Measurements from ENCODE around the gene RGS7. TPM values are rescaled to one million over a fixed set of nuclear protein-coding genes. Genes with fewer than 3 reads are reported as not detected.
"Not testable (repeated sequence)": the region's sequence is repeated elsewhere in the genome, so short reads cannot be mapped to it uniquely, and the experiment has no call there.

The RGS7 gene
- polyA plus RNA-seq, 3 donors from 2014 or later = not detected

GRCh38 chr1:241323514-241324195 lies 33.4 kb downstream of the RGS7 start:
- peaks cover 0 to 1% (median 0%) of the 10 kb centered on the region in 3 donors for H3K27me3 Mint-ChIP-seq (ENCODE audit: low read depth in 3 of 3)
- H3K4me3 Mint-ChIP-seq = no peak overlapping the region
- H3K27ac Mint-ChIP-seq = no peak overlapping the region
- H3K9me3 Mint-ChIP-seq = peaks cover 0 to 11% (median 6%) of the 10 kb centered on the region in 6 donors
- DNase-seq = no peak
- no peaks in the 10 kb centered on the region for H3K4me1 Mint-ChIP-seq
- no peaks in the 10 kb centered on the region for H3K36me3 Mint-ChIP-seq

DNA sequence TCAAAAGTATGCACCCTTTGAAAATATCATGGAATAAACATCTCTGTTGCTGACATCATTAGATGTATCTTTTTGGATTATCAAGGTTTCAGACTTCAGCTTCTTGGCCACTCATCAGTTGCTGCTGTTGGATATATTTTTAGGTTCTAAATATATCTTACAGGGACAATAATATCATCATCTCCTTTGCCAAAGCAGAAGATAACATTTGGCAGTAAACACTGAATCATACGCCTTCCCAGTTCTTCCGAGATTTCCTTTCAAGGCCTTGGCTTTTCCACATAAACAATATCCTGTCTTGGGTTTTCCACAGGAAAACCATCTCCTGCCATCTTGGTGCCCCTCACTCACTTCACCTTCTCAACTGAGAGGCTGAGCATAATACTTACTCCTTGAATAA lies 39.3 kb downstream of the RGS7 start:
- no peak overlapping the region for H3K4me3 Mint-ChIP-seq
- H3K4me1 Mint-ChIP-seq = no peaks in the 10 kb centered on the region
- DNase-seq = no peak
- peaks cover 0 to 9% (median 4%) of the 10 kb centered on the region in 6 donors for H3K9me3 Mint-ChIP-seq
- H3K36me3 Mint-ChIP-seq = no peaks in the 10 kb centered on the region
- H3K27me3 Mint-ChIP-seq (ENCODE audit: low read depth in 3 of 3) = peaks cover 0 to 1% (median 0%) of the 10 kb centered on the region in 3 donors
- H3K27ac Mint-ChIP-seq = no peak overlapping the region

GRCh38 chr1:241316372-241316771 lies 40.6 kb downstream of the RGS7 start:
- Mint-ChIP-seq H3K27me3 (ENCODE audit: low read depth in 3 of 3) (no peaks in the 10 kb centered on the region), H3K27ac (no peak overlapping the region), H3K9me3 (peaks cover 0 to 7% (median 4%) of the 10 kb centered on the region in 6 donors), H3K4me1 (no peaks in the 10 kb centered on the region), H3K36me3 (no peaks in the 10 kb centered on the region), H3K4me3 (no peak overlapping the region)
- no peak for DNase-seq

- Mint-ChIP-seq H3K9me3 (peaks cover 0 to 7% (median 3%) of the 10 kb centered on the region in 6 donors), H3K27ac (no peak overlapping the region)
Observed at GRCh38 chr1:241311056-241311746, 45.8 kb downstream of the RGS7 start.

DNA sequence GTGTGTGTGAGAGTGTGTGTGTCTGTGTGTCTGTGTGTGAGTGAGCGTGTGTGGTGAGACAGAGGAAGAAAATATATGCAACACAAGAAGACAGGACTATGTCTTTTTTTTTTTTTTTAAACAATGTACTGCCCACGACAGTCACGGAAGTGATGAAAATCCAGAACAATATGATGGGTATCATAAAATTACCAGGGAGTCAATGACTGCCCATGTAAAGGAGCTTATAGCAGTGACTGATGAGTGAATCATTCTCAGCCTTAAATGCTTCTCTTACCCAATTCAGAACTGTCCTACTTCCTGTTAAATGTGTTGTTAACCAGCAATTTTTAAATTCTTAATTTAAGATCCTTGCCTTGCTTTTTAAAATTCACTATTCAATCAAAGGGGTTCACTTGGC lies 46.6 kb downstream of the RGS7 start:
- Mint-ChIP-seq H3K27ac (no peak overlapping the region), H3K27me3 (ENCODE audit: low read depth in 3 of 3) (peaks cover 0 to 3% (median 0%) of the 10 kb centered on the region in 3 donors), H3K4me3 (no peak overlapping the region), H3K9me3 (peaks cover 0 to 7% (median 3%) of the 10 kb centered on the region in 6 donors), H3K4me1 (no peaks in the 10 kb centered on the region), H3K36me3 (no peaks in the 10 kb centered on the region)
- DNase-seq = no peak

More at GRCh38 chr1:241311056-241311746, 45.8 kb downstream of the RGS7 start:
- Mint-ChIP-seq H3K36me3 (no peaks in the 10 kb centered on the region), H3K4me3 (no peak overlapping the region), H3K4me1 (no peaks in the 10 kb centered on the region), H3K27me3 (ENCODE audit: low read depth in 3 of 3) (peaks cover 0 to 3% (median 0%) of the 10 kb centered on the region in 3 donors)
- no peak for DNase-seq

GRCh38 chr1:241309651-241310050 lies 47.4 kb downstream of the RGS7 start:
- Mint-ChIP-seq H3K27ac (no peak overlapping the region), H3K4me3 (no peak overlapping the region)

GRCh38 chr1:241308471-241308870 lies 48.5 kb downstream of the RGS7 start:
- Mint-ChIP-seq H3K4me3 (no peak overlapping the region), H3K27me3 (ENCODE audit: low read depth in 3 of 3) (peaks cover 0 to 3% (median 0%) of the 10 kb centered on the region in 3 donors), H3K4me1 (no peaks in the 10 kb centered on the region), H3K27ac (no peak overlapping the region), H3K9me3 (peaks cover 0 to 13% (median 11%) of the 10 kb centered on the region in 6 donors), H3K36me3 (no peaks in the 10 kb centered on the region)
- DNase-seq = no peak

More at GRCh38 chr1:241309651-241310050, 47.4 kb downstream of the RGS7 start:
- H3K9me3 Mint-ChIP-seq = peaks cover 1 to 12% (median 5%) of the 10 kb centered on the region in 6 donors
- no peaks in the 10 kb centered on the region for H3K4me1 Mint-ChIP-seq
- peaks cover 0 to 3% (median 0%) of the 10 kb centered on the region in 3 donors for H3K27me3 Mint-ChIP-seq (ENCODE audit: low read depth in 3 of 3)
- DNase-seq = no peak
- no peaks in the 10 kb centered on the region for H3K36me3 Mint-ChIP-seq

DNA sequence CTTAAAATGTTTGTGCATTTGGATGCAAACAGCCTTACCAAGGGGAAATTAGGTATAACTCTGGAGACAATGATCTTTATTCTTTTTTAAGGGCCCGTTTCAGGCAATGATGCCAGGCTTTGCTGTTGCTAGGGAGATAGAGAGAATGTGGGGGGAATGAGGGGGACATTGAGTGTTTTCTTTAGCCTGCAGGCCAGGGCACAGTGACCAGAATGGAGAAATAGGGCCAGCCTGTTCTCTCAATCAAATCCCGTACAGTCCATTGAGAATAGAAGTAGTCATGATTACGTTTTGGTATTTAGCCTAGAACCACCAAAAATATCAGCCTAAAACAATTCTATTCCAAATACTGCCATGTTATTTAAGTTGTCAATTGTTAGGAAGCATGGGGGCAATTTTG lies 49.0 kb downstream of the RGS7 start:
- H3K27me3 Mint-ChIP-seq (ENCODE audit: low read depth in 3 of 3) = peaks cover 0 to 3% (median 0%) of the 10 kb centered on the region in 3 donors
- no peaks in the 10 kb centered on the region for H3K4me1 Mint-ChIP-seq
- H3K4me3 Mint-ChIP-seq = no peak overlapping the region
- no peaks in the 10 kb centered on the region for H3K36me3 Mint-ChIP-seq
- H3K27ac Mint-ChIP-seq = no peak overlapping the region
- no peak for DNase-seq
- peaks cover 0 to 17% (median 13%) of the 10 kb centered on the region in 6 donors for H3K9me3 Mint-ChIP-seq

DNA sequence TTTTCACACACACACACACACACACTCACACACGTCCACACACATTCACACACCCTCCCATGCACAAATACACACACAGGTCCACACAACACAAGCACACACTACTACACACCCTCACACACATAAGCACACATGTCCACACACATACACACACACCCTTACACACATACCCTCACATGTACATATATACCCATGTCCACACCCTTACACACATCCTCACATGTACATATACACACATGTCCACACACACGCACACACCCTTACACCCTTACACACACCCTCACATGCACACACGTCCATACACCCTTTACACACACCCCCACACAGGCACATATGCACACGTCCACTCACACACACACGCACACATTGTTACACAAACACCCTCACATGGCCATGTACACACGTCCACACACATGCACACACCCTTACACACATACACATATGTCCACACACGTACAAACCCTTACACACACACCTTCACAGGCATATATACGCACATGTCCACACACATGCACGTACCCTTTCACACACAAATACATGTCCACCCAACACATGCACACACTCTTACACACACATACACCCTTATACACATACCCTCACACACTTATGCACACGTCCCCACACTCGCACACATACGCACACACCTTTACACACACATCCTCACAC lies 50.7 kb downstream of the RGS7 start:
- DNase-seq = no peak
- Mint-ChIP-seq H3K9me3 (peaks cover 0 to 27% (median 18%) of the 10 kb centered on the region in 6 donors), H3K4me1 (no peaks in the 10 kb centered on the region), H3K27me3 (ENCODE audit: low read depth in 3 of 3) (peaks cover 0 to 3% (median 0%) of the 10 kb centered on the region in 3 donors), H3K27ac (no peak overlapping the region), H3K36me3 (no peaks in the 10 kb centered on the region), H3K4me3 (no peak overlapping the region)

DNA sequence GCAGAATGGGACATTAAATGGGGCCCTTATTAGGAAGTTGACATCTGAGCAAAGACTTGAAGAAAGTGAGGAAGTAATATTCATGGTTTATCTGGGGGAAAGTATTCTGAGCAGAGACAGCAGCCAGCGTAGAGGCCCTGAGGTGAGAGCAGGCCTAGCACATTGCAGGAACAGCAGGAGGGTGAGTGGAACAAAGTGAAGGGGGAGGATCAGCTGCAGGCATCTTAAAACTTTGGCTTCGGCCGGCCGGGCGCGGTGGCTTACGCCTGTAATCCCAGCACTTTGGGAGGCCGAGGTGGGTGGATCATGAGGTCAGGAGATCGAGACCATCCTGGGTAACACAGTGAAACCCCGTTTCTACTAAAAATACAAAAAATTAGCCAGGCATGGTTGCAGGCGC lies 55.0 kb downstream of the RGS7 start:
- H3K4me3 Mint-ChIP-seq; H3K36me3 Mint-ChIP-seq; H3K4me1 Mint-ChIP-seq; H3K27ac Mint-ChIP-seq; H3K27me3 Mint-ChIP-seq (ENCODE audit: low read depth in 3 of 3); DNase-seq: not testable (repeated sequence)
- H3K9me3 Mint-ChIP-seq = peaks cover 2 to 54% (median 20%) of the 10 kb centered on the region in 6 donors

GRCh38 chr1:241299347-241299746 lies 57.7 kb downstream of the RGS7 start:
- H3K27me3 Mint-ChIP-seq (ENCODE audit: low read depth in 3 of 3) = peaks cover 0 to 3% (median 0%) of the 10 kb centered on the region in 3 donors
- no peaks in the 10 kb centered on the region for H3K36me3 Mint-ChIP-seq
- H3K4me3 Mint-ChIP-seq = no peak overlapping the region
- H3K9me3 Mint-ChIP-seq = peaks cover 2 to 46% (median 15%) of the 10 kb centered on the region in 6 donors
- DNase-seq = no peak
- H3K4me1 Mint-ChIP-seq = no peaks in the 10 kb centered on the region
- no peak overlapping the region for H3K27ac Mint-ChIP-seq

DNA sequence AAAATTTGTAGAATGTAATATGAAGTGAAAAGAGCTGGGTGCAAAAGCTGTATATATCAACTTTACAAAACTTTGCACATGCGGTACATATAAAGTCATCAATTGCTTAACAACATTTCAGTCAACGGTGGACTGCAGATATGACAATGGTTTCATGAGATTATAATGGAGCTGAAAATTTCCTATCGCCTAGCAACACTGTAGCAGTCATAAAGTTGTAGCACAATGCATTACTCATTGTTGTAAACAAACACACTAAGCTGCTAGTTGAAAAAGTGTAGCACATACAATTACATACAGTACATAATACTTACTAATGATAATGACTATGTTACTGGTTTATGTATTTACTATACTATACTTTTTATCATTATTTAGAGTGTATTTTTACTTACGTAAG lies 64.0 kb downstream of the RGS7 start:
- Mint-ChIP-seq H3K9me3 (peaks cover 2 to 25% (median 9%) of the 10 kb centered on the region in 6 donors), H3K27ac (no peak overlapping the region), H3K4me3 (no peak overlapping the region), H3K36me3 (peaks cover 0 to 3% (median 0%) of the 10 kb centered on the region in 3 donors), H3K27me3 (ENCODE audit: low read depth in 3 of 3) (no peaks in the 10 kb centered on the region), H3K4me1 (no peaks in the 10 kb centered on the region)
- DNase-seq = no peak

- not testable (repeated sequence) for H3K36me3 Mint-ChIP-seq; H3K27me3 Mint-ChIP-seq (ENCODE audit: low read depth in 3 of 3); H3K4me1 Mint-ChIP-seq; DNase-seq; H3K4me3 Mint-ChIP-seq; H3K27ac Mint-ChIP-seq
- peaks cover 4 to 37% (median 11%) of the 10 kb centered on the region in 6 donors for H3K9me3 Mint-ChIP-seq
Observed at GRCh38 chr1:241291548-241291947, 65.5 kb downstream of the RGS7 start.

- peaks cover 0 to 3% (median 0%) of the 10 kb centered on the region in 3 donors for H3K36me3 Mint-ChIP-seq
- peaks cover 9 to 68% (median 29%) of the 10 kb centered on the region in 6 donors for H3K9me3 Mint-ChIP-seq
- no peak overlapping the region for H3K4me3 Mint-ChIP-seq
- no peaks in the 10 kb centered on the region for H3K4me1 Mint-ChIP-seq
- no peak overlapping the region for H3K27ac Mint-ChIP-seq
- DNase-seq = no peak
- peaks cover 0 to 2% (median 0%) of the 10 kb centered on the region in 3 donors for H3K27me3 Mint-ChIP-seq (ENCODE audit: low read depth in 3 of 3)
Observed at GRCh38 chr1:241286486-241286885, 70.5 kb downstream of the RGS7 start.

All from immature natural killer cell (primary cell).